Transverse colon (tissue), 4 donors: ENCODE data around the gene PDE4D. TPM values are rescaled to one million over a fixed set of nuclear protein-coding genes. Genes with fewer than 3 reads are reported as not detected.

Experiments
- DNase-seq: peaks from one replicate; pipeline ENCODE4 v3.0.0-alpha.2; 2019
- H3K27ac ChIP-seq, 4 donors: fragments of 200-600 bp; sonication (generic); 2 replicates each; pipeline ENCODE4 v1.5.1; 2016 to 2018; ENCODE audit warnings: inconsistent platforms in 4 of 4
- H3K27me3 ChIP-seq: fragments of 200-600 bp; sonication (generic); 2 replicates; pipeline ENCODE4 v1.5.1; 2017; ENCODE audit warnings: inconsistent platforms
- H3K36me3 ChIP-seq, 4 donors: fragments of 200-600 bp; sonication (generic); 2 replicates each; pipeline ENCODE4 v1.5.1; 2017 to 2019; ENCODE audit warnings: inconsistent platforms in 4 of 4
- H3K4me1 ChIP-seq, 4 donors: fragments of 200-600 bp; sonication (generic); 2 replicates each; pipeline ENCODE4 v1.5.1; 2017 to 2020; ENCODE audit warnings: inconsistent platforms in 4 of 4
- H3K4me3 ChIP-seq, 4 donors: fragments of 200-600 bp; sonication (generic); 1 replicate in 1 of 4; 2 replicates in 3 of 4; pipeline versions ENCODE4 v1.5.1 to v1.6.1; 2017 to 2019; ENCODE audit warnings: inconsistent platforms in 4 of 4
- H3K9me3 ChIP-seq, 2 donors: fragments of 200-600 bp; sonication (generic); 2 replicates each; pipeline ENCODE4 v1.5.1; 2017 to 2019; ENCODE audit warnings: inconsistent platforms in 2 of 2
- CTCF ChIP-seq, 5 experiments: fragments of 200-600 bp in 3 of 5; fragments of 450-650 bp in 2 of 5; sonication (generic) in 3 of 5; IDR thresholded peaks; 1 replicate in 2 of 5; 2 replicates in 3 of 5; pipeline ENCODE4 v1.5.1; 2016 to 2017; ENCODE audit warnings: antibody characterized with exemption in 5 of 5, inconsistent platforms in 3 of 5, mild to moderate bottlenecking in 2 of 5, moderate library complexity in 1 of 5
- EP300 ChIP-seq: sonication (generic); formaldehyde crosslinking; IDR thresholded peaks from one replicate; pipeline ENCODE4 v1.6.1; 2017; ENCODE audit warnings: antibody characterized with exemption, low read depth
- POLR2A ChIP-seq: fragments of 450-650 bp; IDR thresholded peaks from one replicate; pipeline ENCODE4 v1.6.1; 2016; ENCODE audit warnings: antibody characterized with exemption, mild to moderate bottlenecking, moderate library complexity
- POLR2AphosphoS5 ChIP-seq, 3 donors: sonication (generic); formaldehyde crosslinking; IDR thresholded peaks; one replicate each; pipeline ENCODE4 v1.6.1; 2016; ENCODE audit warnings: antibody characterized with exemption in 3 of 3
- WGBS, 2 donors: methylation state at CpG; one replicate each; pipeline ENCODE4 v1.1.5; 2018; ENCODE audit warnings: low coverage in 1 of 2; 5-methylcytosine and 5-hydroxymethylcytosine counted together
- in situ Hi-C, 4 donors: fragments of 200-750 bp; cut with MboI; loops; one replicate each; pipeline versions ENCODE4 v1.15.0 to v1.15.1; 2017; ENCODE audit warnings: low sequenced_read_pairs in 3 of 4, low pct_ligation_motif_present in 1 of 4, low pct_unique_long_range_greater_than_20kb in 1 of 4
- intact Hi-C: fragments of 100-400 bp; cut with DNase I; formaldehyde crosslinking; loops from one replicate; pipeline ENCODE4 v1.15.1; 2023; ENCODE audit warnings: low total_unique reads
- total RNA-seq, 4 donors: library from RNA; depleted of rRNA; stranded (reverse); fragments of >200 nt; gene quantifications; one replicate each; pipeline ENCODE4 v1.1.0, GENCODE V29; 2016

Gene PDE4D
- total RNA-seq, 4 donors from 2014 or later, result 47.0 to 302 (median 73.6) TPM

DNA sequence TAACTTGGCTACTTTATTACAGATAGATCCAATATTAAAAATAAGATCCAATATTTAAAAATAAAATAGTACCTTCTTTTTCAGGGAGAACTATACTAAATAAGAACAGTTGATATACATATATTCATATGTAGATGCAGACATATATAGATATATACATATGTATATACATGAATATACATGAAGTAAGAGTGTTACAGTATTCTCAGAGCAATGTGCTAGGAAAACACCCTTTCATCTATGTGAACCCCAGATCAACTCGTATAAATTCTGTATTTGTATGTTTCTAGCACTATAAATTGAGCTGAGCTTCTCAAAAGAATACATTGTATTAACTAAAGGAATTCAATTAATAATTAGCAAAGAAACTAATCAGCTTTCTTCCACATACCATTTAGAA, 287.6 kb downstream of the PDE4D start:
- in situ Hi-C loops, result no loop called here
- 78 to 79% methylated on average over 1 of the region's 1 CpG for WGBS, 2 donors

DNA sequence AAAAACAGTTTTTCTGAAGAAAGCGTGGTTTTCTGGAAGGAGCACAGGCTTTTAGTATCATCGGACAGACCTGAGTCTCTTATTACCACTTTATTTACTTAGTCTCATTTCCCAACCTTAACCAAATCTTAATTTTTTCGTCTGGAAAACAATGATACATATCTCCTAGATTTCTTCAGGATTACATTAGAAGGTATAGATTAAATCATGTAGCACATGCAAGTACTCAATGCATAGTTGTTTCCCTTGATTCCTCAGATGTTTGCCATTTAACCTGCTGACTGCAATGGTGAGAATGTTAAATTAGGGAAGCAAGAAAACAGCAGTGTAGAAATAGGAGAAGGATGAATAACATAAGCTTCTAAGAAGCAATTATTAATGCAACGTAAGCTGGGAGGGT, 289.4 kb downstream of the PDE4D start:
- no peaks in the 10 kb centered on the region for H3K9me3 ChIP-seq
- H3K36me3 ChIP-seq, result no peaks in the 10 kb centered on the region
- in situ Hi-C loops, result no loop called here
- H3K27me3 ChIP-seq, result no peaks in the 10 kb centered on the region
- intact Hi-C loops, result loop anchor here (10.0 kb wide), 1 partner anchor 761 kb away; no protein-coding TSS in a partner anchor
- no peak overlapping the region for H3K4me3 ChIP-seq
- no peak overlapping the region for H3K27ac ChIP-seq
- H3K4me1 ChIP-seq, result peaks cover 0 to 5% (median under 1%) of the 10 kb centered on the region in 4 donors
- TF ChIP-seq POLR2AphosphoS5 (IDR thresholded peaks at IDR 0.05) (no peak), POLR2A (no peak), CTCF (IDR thresholded peaks at IDR 0.05) (no peak), EP300 (no peak)
- WGBS, 2 donors, result 60 to 67% methylated on average over 4 of the region's 4 CpGs
- no peak for DNase-seq

More for the DNA sequence above, 287.6 kb downstream of the PDE4D start:
- Histone ChIP-seq H3K36me3 (no peaks in the 10 kb centered on the region), H3K4me1 (peaks cover 0 to 5% (median 0%) of the 10 kb centered on the region in 4 donors), H3K9me3 (no peaks in the 10 kb centered on the region), H3K27ac (no peak overlapping the region), H3K27me3 (no peaks in the 10 kb centered on the region), H3K4me3 (no peak overlapping the region)
- TF ChIP-seq EP300, result no peak
- no peak for TF ChIP-seq CTCF (IDR thresholded peaks at IDR 0.05)
- no peak for TF ChIP-seq POLR2A
- intact Hi-C loops, result loop anchor here (10.0 kb wide), 1 partner anchor 759 kb away; no protein-coding TSS in a partner anchor
- no peak for DNase-seq

- no peak overlapping the region for H3K4me3 ChIP-seq
- H3K27ac ChIP-seq, result no peak overlapping the region
- no peaks in the 10 kb centered on the region for H3K9me3 ChIP-seq
- WGBS, 2 donors, result 45 to 69% methylated on average over 3 of the region's 3 CpGs
- no peak for TF ChIP-seq EP300
- TF ChIP-seq CTCF (IDR thresholded peaks at IDR 0.05), result no peak
- TF ChIP-seq POLR2AphosphoS5 (IDR thresholded peaks at IDR 0.05), result no peak
- no peak for TF ChIP-seq POLR2A
- in situ Hi-C loops (no loop called here), intact Hi-C loops (loop anchor here (10.0 kb wide), 1 partner anchor 764 kb away; no protein-coding TSS in a partner anchor)
- DNase-seq, result no peak
- H3K4me1 ChIP-seq, result peaks cover 0 to 15% (median 2%) of the 10 kb centered on the region in 4 donors
- H3K36me3 ChIP-seq, result no peaks in the 10 kb centered on the region
- no peaks in the 10 kb centered on the region for H3K27me3 ChIP-seq
These were observed 292.5 kb downstream of the PDE4D start for GRCh38 chr5:59600998-59601397.

DNA sequence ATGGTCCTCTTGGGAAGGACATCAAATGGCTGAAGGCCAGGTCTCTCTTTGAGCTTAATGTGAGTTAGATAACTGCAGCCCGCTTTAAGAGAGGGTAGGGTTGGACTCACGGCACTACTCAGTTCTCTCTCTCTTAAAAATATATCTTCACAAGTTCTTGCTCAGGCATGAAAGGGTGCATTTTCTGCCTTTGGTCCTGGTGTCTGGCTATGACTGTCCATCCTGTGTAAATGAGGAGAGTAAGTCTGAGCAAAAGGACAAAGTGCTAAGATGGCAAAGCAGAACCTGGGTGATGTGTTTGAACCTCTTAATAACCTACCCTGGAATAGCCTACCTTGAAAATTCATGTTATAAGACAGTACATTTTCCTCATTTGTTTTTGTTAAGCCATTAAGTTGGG, 293.4 kb downstream of the PDE4D start:
- Histone ChIP-seq H3K27ac (no peak overlapping the region), H3K4me1 (peaks cover 0 to 15% (median 2%) of the 10 kb centered on the region in 4 donors), H3K36me3 (no peaks in the 10 kb centered on the region), H3K4me3 (no peak overlapping the region), H3K9me3 (no peaks in the 10 kb centered on the region), H3K27me3 (no peaks in the 10 kb centered on the region)
- in situ Hi-C loops, result no loop called here
- WGBS, 2 donors, result 83 to 95% methylated on average over 2 of the region's 2 CpGs
- TF ChIP-seq EP300, result no peak
- TF ChIP-seq POLR2A, result no peak
- TF ChIP-seq POLR2AphosphoS5 (IDR thresholded peaks at IDR 0.05), result no peak
- no peak for TF ChIP-seq CTCF (IDR thresholded peaks at IDR 0.05)
- no peak for DNase-seq
- intact Hi-C loops, result loop anchor here (10.0 kb wide), 1 partner anchor 765 kb away; no protein-coding TSS in a partner anchor
